NCI-H2029 treated with DMSO at 0.1 percent for 48 hours (cell line): Measurements from ENCODE around the gene SKIC3.

Experiments
- DNase-seq: peaks from one replicate; lab custom pipeline; 2025; lab: John Stamatoyannopoulos, UW

Gene SKIC3

DNA sequence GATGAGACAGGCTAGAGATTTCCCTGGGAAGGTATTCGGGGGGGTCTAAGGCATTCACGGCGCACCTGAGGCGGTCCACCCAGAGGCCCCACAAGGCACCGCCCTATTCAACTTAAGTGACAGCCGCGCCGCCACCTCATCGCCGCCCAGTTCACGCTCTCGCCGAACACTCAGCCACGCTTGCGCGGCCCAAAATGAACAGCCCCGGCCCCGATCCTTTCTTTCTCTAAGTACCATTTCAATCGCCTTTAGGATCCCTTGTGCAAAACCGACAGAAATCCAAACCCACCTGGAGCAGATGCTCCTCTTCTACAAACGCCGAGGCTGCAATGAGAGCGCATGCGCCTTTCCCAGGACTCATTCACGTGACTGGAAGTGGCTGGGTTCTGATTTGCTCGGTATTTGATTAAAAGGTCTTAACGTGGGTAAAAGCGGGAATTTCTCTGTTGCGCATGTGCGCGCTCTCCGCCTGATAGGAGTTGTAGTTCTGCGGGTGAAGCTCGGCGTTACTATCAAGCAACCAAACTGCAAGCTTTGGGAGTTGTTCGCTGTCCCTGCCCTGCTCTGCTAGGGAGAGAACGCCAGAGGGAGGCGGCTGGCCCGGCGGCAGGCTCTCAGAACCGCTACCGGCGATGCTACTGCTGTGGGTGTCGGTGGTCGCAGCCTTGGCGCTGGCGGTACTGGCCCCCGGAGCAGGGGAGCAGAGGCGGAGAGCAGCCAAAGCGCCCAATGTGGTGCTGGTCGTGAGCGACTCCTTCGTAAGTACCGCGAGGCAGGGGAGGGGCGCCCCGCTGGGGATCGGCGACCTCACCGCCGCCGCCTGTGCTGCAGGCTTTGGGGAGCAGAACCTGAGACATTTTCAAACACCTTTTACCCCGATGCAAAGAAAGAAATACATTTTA is at the start of gene SKIC3, which contains the start of gene ARSK:
Gene SKIC3 (minus strand): TSS at position 331 of the 902 bp plus-strand sequence. CDS start 7,827 bp downstream, outside the sequence.
Gene ARSK (plus strand): TSS at position 455 of the 902 bp plus-strand sequence. CDS start 178 bp downstream, at position 633.
- peak; percentile 97 for DNase-seq

DNA sequence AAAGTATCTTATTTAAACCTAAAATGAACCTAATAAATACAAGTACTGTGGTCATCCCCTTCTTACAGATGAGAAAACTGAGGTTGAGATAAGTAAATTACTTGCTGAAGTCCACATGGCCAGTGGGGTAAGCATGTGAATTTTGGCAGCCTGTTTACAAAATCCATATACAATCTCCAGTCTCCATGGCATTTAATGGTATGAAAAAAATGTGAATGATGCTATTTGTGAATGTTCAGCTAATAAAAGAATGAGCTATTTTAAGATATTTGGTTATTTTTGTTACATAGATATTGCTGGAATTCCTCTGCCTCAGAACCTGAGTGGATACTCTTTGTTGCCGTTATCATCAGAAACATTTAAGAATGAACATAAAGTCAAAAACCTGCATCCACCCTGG is 45.8 kb upstream of the SKIC3 start:
- DNase-seq = no peak

DNA sequence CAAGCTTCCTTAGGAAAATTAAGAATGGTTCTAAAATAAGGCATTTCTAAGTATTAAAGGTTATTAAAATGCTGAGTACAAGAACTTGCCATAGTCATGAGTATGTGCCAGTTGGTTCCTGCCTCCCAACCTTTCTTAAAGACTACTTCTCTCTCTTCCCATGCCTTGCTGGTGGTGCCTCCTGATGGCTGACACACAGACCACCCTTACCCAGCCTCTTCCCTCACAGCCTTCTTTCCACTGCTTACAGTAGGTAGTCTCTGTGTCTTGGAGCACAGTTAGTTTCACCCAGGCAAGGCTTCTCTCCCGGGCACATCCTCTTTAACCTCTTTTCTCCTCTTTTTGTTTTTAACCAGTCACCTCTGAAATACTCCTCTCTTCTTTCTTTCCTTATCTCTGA is 44.5 kb upstream of the SKIC3 start:
- DNase-seq = no peak

DNA sequence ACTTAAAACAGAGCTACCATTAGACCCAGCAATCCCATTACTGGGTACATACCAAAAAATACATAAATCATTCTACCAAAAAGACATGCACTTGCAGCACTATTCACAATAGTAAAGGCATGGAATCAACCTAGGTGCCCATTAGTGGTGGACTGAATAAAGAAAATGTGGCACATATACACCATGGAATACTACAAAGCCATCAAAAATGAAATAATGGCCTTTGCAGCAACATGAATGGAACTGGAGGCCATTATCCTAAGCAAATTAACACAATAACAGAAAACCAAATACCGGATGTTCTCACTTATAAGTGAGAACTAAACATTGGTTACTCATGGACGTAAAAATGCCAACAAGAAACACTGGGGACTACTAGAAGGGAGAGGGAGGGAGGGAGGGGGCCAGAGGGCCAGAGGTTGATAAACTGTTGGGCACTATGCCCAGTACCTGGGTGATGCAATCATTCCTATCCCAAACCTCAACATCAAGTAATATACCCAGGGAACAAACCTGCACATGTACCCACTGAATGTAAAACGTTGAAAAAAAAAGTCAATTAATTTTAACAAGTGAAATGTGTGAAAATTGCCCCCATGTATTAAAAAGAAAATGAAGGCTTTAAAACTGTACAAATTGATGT is 40.6 kb upstream of the SKIC3 start:
- DNase-seq = no peak

DNA sequence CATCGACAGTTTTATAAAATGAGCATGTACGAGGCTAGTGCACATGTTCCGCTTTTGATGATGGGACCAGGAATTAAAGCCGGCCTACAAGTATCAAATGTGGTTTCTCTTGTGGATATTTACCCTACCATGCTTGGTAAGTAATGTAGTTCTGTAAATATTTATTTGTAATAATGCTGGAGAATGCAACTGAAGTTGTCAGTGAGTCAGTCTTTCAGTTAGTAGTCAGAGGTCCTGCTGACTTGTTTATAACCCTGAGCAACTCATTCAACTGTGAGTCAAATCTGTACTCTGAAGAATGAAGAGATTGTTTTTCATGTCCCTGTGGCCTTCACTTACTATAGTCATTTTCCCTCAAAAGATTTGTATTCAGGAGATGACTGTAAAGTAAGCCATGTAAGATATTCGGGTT is 36.7 kb upstream of the SKIC3 start:
- DNase-seq = no peak

DNA sequence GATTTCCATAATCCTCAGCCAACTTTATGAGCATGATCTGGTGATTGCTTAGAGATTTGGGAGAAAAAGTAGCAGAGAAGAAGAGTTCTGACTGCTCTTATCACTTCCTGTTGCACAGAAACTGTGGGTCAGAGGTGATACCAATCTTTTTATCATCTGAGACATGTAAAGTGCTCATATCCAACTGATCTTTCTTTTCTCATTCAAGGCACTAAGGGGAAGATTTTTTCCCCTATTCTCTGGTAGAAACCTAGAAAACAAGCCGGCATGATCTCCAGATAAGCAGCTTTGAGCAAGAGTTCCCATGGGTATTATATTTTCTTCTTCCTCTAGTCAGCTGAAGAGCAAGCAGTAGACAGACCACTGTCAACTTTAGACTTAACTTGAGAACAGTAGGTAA is 36.1 kb upstream of the SKIC3 start:
- DNase-seq = no peak

DNA sequence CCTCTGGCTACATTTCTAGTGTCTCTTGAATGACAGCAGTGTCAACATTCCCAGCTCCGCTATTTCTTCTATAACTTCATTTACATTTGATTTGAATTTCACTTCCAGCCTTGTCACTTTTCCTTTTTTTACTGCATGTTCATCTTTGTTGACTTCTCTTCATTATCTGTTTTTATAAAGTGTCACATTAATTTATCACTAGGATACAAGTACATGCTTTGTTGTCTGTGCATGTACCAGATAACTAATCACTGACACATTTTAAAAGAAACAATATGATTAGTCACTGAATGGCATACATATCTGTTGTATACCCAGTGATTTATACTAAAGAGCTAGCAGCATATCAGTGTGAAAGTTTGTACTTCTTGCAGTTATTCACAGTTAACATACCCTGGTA is 29.2 kb upstream of the SKIC3 start:
- DNase-seq = no peak

DNA sequence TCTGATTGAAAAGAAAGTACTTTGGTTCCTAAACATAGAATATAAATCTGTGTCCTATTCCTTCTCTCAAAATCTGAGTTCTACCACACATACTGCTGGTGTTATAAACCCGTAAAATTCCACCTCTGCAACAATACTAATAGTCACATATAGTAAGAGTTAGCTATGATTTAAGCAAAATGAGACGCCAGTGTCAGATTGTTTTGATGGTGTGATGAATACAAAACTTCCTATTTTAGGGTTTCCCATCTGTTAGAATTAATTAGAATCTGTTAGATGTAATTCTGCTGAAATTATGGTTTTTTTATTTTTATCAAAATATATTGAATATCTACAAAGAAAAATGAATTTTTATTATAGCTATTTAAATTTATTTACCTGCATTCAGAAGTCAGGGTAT is 26.8 kb upstream of the SKIC3 start:
- no peak for DNase-seq

DNA sequence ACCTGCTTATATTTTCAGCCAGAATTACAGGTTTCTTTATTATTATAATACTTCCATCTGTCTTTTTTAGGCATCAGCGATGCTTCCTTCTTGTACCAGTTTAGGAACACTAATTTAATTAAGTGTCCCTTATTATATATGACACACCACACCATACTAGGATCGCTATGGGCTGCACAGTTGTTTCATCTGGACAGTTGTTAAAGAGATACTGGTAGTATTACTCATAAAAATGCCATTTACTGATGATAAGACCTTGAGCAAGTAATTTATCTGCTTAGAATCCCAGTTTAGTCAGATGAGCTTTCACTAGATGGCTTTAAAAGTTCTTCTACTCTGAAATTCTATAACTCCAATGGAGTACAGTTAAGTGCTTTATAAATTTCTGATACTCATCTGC is 17.2 kb upstream of the SKIC3 start:
- DNase-seq = no peak

DNA sequence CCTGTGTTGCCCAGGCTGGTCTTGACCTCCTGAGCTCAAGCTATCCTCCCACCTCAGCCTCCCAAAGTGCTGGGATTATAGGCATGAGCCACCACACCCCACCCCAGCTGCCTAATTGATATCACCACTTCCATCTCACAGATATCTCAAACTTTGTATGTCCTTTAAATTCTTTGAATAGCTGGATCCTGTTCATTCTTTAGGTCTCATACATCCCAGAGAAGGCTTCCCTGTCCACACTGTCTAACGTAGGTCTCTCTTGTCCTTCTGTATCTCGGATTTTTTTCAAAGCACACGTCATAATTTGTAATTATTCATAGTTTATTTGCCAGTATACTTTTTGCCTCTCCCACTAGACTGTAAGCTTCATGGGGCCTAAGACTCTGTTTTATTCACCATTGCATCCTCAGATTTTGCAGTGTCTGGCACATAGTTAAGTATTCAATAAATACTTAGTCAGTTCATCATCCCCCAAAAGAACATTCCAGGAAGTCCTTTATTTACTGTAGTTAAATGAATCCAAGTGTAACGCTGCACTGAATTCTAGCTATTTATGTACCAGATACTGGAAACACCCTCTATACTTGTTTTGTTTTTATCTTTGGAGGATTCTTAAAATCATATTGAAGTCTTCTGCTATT is 10.6 kb upstream of the SKIC3 start:
- no peak for DNase-seq

DNA sequence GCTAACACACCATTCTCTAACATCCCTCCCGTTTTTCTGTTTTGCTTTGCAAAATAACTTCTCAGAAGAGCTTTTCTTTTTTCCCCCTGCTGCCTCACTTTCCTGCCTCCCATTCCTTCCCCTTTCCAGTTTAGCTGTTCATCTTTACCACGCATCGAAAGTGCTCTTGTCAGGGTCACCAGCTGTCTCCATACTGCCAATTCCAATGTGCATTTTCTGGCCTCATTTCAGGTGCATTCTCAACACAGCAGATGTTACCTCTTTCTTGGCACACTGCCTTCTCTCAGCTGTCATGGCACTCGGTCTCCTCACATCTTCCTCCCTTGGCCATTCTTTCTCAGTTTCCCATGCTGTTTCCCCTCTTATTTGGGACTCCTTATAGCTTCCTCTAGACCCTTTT is 9.7 kb upstream of the SKIC3 start:
- peak; percentile 54 for DNase-seq

DNA sequence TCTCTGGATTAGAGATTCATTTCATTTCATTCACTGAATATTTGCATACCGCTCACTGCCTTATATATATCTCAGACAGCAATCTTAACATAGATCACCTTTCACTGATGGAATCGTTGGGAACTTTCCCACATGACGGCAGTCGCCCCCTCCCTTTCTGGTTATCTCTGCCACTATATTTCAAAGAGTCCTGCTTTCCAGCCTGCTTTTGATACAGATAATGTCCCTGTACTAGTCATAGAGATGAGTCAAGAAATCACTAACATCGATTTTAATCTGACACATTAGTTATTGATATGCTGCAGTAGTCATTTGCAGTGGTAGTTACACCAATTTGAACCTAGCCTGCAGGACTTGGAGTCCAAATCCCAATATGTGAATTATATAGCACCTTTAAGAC is 8.6 kb upstream of the SKIC3 start:
- no peak for DNase-seq

DNA sequence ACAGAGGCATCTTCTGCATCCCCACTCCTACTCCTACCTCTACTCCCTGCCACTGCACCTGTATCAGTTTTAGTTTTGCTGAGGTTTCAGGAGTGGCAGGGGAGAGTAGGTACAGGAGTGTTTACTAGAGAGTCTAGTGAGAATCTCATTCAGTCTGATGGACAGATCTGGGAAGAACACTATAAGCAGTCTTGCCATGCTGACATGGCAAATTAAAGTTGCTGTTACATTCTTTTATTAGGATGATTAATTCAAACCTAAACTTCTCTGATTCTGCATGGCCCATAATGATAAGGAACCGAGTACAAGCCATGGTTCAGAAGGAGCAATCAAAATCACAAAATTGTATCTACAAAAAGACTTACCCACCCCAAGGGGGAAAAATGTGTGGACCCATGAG is 7.5 kb upstream of the SKIC3 start:
- DNase-seq = no peak

DNA sequence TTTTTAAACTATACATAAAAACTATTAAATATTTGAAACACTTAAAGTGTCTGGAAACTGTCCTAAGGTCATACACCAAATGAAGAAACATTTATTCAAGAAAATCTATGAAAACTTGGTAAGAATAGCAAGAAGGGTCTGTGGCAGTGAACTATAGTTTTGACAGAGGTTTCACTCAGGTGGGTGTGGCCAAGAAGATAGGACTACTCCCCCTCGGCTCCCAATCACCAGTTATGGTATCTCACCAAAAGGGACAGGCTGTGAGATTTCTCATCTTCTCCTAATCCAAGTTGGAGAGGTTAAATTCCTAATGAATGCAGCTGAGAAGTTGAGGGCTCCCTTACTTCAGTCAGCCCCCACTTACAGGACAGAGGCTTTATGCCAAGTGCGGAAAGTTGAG is 3.1 kb upstream of the SKIC3 start:
- no peak for DNase-seq

DNA sequence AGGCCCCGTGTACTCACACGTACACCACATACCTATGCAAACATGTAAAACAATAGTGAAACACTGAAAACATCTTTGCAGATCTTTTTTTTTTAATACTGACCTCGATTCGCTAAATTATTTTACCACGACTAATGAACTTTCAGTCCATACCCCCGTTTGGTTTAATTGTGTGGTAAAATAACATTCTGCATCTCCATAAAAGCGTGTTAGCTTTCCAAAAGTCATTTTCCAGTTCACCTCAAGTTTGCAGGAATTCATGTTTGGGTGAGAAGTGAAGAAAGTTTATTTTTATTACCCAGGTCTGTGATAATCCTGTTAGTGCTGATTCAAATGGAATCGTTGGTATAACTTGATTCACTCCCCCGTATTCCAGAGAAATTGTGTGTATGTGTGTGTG is 776 bp upstream of the SKIC3 start:
- DNase-seq = no peak

DNA sequence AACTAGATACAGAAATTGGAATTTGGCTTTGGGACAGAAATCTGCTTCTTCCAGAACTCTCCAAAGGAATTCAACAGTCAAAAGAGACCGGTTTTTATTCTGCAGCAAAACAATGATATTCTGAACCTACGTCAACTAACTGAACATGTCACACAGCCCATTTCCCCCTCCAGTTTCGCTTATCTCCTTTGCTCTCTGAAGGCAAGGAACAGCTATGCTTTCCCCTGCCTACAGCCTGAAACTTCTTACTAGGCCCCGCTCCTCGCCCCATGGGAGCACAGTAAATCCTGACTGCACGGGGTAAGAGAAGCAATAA is 488 bp downstream of the SKIC3 start:
- DNase-seq = peak; percentile 54

DNA sequence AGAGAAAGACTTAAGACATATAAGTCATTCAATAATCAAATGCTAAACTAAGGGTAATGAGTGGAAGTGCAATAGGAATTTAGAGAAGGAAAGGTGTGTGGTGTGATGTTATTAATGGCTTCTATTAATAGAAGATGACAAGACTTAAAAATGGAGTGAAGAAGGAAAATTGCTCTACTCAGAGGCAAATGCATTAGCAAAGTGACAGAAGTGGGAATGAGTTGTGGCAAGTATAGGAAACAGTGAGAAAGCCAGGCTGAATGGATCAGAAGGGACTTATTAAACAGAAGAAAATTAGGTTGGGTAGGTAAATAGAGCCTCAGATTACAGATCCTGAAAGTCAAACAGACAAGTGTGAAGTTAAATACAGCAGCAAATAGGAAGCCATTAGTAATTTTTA is 5.7 kb downstream of the SKIC3 start:
- no peak for DNase-seq

DNA sequence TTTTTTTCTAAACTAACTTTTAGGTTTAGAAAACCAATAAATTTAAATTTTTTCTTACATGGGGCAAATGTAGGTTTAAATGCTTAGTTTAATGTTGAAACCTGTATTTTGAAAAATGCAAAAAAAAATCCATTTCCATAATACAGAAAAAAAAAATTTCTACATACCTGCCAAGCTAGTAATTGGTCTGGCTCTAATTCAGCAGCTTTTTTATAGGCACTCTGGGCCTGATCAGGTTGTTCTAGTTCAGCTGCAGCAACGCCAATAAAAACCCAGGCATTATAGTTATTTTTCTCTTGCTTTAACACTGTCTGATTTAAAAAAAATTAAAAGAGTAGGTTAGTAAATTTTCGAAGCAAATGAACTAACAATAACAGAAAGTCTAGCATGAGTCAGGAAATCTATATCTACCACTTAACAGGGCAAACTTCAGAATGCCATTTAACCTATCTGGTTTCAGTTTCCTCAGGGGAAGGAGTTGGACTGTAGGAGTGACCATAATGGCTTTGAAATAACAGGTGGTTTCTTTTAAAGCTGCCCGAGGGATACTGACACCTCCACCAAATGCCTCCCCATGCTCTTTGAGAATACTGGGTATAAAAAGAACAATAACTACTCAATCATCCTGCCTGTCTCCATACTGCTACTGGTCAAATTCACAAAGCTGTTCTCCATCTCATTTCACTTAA is 11.6 kb downstream of the SKIC3 start:
- DNase-seq = peak; percentile 28

DNA sequence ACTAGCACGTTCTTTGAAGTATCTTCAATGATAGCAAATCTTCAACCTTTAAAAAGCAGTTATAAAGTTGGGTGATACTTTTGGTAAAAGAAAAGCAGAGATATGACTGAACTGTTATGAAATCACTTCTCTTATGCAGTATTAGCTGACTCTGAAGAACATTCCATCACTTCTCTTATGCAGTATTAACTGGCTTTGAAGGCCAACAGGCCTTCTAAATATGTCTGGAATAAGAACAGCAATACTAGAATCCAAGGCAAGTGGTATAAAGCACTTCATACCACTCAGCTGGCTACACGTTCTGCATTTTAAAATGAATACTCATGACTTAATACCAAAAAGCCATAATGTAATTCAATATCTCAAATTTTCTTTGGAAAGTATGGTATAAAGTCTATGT is 17.3 kb downstream of the SKIC3 start:
- no peak for DNase-seq

DNA sequence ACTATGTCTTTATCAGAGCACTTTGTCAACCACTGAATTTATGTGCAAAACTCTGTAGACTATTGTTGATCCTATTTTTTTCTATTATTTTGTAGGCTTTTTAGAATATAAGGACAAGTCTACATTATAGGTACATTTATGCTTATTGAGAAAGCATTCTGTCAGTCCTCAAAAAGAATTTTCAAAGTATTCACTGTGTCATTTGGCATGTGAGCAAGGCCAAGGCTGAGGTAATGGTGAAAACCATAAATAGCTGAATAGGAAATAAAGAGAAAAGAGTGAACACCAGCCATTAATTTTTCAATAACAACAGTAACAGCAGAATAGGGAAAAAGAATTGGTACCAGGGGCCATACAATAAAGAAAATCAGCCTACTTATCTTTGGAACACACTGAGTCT is 21.0 kb downstream of the SKIC3 start:
- DNase-seq = no peak

DNA sequence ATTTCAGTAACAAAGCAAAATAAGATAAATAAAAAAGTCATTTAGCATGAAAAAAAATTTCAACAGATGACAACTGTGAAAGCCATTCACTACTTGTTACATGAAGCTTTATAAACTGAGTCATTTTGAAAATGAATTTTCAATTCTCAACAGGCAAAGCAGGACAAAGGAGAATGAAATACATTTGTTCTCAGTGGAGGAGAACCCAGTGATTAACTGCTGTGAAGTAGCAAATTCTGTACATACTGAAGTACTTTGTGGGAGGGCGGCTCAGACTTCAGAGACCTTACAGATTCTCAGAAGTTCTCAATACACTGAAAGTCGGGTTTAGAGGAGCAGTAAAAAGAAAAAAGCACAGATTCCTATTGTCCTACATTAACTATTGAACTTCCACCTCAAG is 21.7 kb downstream of the SKIC3 start:
- DNase-seq = no peak

DNA sequence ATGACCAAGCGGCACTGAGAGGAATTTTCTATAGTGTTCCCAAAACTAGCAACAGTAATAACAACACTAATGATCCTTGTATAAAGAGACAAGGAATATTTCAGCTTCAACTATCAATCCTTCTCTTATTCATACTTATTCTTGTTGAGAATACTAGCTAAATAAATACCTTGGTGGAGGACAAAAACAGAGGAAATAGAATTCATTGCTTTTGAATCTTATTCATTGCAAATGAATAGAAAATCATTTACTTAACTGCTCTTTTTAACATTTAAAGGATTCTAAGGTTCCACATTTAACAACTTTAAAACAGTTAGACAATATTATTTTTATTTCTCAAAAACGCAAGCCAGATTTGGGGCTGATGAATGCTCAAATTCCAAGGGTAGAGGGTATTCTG is 22.4 kb downstream of the SKIC3 start:
- DNase-seq = no peak

DNA sequence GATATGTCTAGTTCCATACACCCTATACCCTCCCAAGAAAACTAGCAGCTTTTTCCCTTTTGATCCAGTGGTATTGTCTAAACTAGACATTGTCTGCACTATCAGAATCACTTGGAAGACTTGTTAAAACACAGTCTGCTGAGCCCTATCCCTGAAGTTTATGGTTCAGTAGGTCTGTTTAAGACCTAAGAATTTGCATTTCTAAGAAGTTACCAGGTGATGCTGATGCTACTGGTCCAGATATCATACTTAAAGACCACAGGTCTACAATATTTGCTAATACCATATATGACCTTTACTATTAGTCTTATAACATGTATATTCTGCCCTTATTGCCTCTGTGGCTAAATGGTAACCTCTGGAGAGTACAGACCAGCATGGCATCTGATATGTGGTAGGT is 23.3 kb downstream of the SKIC3 start:
- DNase-seq = no peak
